ENCODE measurements around the gene ENTPD8.
"Not testable (repeated sequence)": the region's sequence is repeated elsewhere in the genome, so short reads cannot be mapped to it uniquely, and the experiment has no call there.

Gene ENTPD8

GRCh38 chr9:137429546-137429890 lies 11.6 kb downstream of the ENTPD8 start:
- no peak for DNase-seq

DNA sequence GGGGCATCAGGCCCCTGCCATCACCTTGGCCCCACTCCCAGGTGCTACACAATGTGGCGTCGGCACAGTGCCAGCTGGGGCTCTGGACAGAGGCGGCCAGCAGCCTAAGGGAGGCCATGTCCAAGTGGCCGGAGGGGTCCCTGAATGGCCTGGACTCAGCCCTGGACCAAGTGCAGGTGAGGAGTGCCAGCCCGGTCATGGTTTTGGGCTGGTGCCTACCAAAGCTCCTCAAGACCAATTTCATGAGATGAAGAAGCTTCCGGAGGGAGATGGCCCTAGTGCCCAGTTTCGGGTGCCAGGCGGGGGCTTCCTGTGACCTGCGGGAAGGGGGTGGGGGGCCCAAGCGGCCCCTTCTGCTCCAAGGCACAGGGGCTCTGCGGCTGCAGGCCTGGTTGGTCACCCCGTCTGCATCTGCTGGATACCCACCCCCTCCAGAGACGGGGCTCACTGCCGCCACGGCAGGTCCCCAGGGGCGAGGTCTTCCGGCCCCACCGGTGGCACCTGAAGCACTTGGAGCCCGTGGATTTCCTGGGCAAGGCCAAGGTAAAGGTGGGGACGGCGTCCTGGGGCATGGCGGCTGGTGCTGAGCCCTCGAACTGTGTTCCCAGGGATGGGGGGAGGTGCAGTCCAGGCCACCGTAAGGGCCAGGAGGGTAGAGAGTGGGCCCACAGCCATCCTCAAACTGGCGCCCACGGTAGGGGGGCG lies 12.2 kb downstream of the ENTPD8 start:
- no peak for DNase-seq

- DNase-seq = no peak
These were observed 12.9 kb downstream of the ENTPD8 start for GRCh38 chr9:137428311-137428630.

- DNase-seq = no peak
These were observed 13.5 kb downstream of the ENTPD8 start for GRCh38 chr9:137427454-137428310.

GRCh38 chr9:137426018-137426681 lies 15.0 kb downstream of the ENTPD8 start:
- no peak for DNase-seq

GRCh38 chr9:137423514-137424291 lies 17.5 kb downstream of the ENTPD8 start:
- DNase-seq = no peak

DNA sequence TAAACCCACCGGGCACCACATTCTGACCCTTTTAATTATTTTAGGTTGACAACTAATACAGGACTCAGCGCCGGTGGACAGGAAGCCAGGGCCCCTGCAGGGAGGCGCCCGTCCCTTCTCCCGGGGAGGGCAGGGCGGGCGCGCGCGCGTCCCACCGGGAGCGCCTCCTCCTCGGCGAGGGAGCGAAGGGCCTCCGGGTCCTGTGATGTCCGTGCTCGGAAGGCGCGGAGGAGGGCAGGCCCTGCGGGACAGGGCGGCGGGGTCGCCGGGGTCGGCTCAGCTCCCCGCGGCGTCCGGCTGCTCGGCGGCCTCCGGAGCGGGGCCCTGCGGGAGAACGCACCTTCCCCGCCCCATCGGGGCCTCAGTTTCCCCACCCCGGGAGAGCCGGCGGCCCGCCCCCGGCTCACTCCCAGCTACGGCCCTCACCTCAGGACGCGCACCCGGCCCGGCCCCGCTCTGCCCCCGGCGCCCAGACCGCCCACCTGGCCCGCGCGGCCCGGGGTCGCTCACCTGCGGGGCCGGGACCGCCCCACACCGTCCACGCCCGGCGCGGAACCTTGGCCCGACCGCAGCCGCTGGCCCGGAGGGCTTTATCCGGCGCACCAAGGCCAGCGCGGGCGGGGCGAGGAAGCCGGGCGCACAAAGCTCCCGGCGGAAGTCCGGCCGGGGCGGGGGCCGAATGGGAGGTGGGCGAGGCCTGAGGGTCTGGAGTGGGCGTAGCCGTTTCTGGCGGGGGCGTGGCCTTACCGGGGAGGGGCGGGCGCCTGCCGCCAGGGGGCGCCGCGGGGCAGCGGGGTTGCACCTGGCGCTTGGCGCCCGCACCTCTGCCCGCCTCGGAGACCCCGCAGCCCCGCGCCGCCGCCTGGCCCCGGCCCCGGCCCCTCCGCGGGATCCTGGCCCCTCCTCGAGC lies 18.3 kb downstream of the ENTPD8 start, which contains the start of the genes EXD3 and NOXA1:
Gene EXD3 (minus strand): TSS at position 559 of the 910 bp plus-strand sequence. CDS start 27,805 bp downstream, outside the sequence.
Gene NOXA1 (plus strand): TSS at position 790 of the 910 bp plus-strand sequence. CDS start 137 bp downstream, outside the sequence.
- DNase-seq = peak; percentile 79

GRCh38 chr9:137421838-137422603 lies 19.1 kb downstream of the ENTPD8 start:
- DNase-seq = no peak

DNA sequence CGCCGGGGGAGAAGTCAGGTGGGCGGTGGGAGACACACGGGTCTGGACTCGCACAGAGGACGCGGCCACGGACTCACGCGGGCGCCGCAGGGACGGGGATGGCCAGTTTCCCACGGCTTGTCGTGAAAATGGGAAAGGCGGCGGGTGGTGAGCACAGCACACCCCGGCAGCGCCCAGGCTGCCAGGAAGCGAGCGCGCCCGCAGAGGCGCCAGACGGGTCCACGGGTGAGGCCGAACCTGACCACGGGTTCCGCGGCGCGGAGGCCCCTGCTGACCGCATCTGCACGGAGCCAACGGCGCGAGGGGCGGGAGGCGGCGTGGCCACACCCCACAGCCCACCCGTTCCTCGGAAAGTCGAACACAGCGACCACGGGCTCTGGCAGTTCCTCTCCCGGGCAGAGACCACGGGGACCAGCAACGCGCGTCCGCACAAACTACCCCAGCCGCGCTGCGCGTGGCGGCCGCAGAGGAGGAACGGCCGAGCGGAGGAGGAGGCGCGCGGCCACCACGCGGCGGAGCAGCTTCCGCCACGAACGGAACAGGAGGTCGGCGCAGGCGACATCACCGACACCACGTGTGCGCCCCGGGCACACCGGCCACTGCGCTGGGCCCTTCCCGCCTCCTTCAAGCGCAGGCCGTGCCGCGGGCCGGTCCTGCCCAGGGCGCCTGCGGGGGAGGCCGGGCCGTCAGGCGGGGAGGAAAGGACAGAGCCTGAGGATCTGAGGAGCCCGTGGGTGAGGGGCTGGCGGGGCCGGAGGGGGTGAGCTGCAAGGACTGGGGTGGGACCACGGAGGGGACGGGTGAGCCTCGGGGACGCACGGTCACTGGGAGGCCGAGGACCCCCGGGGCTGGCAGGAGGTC lies 23.8 kb downstream of the ENTPD8 start:
- no peak for DNase-seq

DNA sequence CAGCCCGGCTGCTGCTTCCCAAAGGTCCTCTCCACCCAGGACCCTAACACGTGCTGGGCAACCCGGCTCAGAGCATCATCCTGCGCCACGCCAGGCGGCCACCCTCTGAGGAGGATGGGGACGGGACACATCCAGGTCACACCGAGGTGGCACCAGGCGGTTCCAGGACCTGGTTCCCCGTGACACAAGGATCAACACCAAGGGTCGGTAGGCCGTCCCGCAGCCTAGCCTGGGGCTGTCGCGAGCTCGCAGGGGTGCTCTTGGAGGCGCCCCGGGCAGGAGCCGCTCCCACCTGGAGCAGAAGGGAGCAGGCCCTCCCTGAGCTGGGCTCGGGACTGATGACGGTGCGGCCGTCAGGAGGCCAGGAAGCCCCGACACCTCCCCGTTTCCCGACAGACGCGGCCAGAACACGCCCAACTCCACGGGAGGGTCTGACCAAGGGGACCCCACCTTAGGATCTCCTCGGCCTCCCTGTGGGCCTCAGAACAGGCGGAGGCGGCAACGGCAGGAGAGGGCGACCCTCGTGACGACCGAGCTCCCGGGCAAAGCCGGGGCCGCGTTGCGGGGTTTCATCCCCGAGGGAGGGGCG lies 24.5 kb downstream of the ENTPD8 start:
- no peak for DNase-seq

DNA sequence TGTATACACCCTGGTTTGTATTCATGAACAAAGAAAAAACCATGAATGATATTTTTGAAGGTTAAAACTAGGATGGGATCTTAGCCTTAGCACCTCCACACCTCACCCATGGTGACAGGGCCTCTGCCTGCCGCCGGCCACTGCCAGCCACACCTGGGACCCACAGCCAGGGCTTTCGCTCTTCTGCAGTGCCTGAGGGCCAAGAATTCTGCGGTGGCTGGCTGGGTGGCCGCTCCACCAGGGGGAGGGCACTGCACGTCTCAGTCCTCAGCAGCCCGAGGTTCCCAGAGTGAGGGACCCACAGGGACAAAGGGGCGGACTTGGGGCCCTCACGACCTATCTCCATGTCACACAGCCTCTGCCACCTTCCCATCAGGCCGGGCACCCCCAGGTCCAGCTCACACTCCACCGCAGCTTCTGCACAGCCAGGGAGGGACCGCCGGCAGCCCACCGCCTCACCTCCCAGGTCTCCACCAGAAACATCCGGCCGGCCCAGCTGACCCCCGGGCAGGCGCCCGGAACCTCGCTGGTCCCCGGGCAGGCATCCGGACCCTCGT lies 25.1 kb downstream of the ENTPD8 start:
- no peak for DNase-seq

DNA sequence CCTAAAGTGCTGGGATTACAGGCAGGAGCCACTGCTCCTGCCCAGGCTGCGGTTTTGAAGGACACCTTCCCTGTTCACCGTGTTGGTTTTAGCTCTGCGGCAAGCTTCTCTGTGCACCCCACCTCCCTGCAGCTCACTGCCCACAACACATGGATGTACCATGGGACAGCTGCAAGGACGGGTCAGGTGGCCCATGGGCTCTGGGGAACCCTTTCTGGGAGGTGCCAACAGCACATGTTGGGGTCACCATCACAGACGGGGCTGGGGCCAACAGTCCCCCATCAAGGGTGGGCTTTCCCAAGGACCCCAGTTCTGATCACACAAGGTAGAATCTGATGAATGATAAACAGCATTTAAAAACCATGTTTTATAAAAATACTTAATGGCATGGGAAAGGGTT lies 25.7 kb downstream of the ENTPD8 start:
- DNase-seq = no peak

DNA sequence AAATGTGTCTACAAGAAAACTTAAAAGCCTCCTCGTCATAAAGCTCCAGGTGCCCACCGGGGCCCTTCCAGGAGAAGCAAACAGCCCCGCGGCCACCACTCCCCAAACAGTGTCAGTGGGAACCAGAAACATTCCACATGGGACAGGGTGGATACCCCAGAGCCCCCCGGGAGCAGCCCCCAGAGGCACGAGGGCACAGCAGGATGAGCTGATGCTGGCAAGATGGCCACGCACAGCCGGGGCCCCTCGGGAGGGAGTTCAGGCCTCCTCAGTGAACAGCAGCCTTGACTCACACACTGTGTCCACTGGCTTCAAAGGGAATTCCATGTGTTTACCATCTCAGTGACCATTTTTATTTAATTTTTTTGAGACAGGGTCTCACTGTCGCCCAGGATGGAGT lies 28.7 kb downstream of the ENTPD8 start:
- no peak for DNase-seq

DNA sequence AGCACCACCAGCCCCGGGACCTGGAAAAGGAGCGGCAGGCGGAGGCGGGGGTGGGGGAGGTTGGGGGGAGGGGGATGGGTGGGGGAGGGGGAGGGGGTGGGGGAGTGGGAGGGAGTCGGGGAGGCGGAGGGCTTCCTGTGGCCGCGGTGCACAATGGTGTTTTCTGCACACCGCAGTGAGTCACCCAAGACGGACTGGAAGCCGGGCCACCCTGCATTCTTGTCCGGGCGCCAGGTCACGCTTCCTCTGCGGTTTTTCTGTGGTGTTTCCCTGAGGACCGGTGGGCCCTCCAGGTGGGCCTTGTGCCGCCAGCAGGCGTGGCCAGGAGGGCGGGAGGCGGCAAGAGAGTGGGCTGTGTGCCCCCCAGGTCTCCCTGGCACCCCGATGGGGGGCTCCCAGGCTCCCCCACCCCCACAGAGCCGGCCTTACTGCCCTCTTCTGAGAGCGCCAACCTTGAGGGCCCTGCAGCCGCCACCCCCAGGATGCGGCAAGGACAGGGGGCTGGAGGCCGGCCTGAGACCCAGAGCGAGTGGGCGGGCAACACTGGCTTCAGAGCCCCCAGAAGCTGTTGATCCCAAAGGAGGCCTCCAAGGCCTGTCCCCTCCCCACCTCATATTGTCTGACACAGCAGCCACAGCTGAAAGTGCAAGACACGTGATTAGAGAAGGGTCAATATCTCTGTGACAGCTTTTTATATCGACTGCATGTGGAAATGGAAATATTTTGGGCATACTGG lies 29.3 kb downstream of the ENTPD8 start:
- peak; percentile 61 for DNase-seq

DNA sequence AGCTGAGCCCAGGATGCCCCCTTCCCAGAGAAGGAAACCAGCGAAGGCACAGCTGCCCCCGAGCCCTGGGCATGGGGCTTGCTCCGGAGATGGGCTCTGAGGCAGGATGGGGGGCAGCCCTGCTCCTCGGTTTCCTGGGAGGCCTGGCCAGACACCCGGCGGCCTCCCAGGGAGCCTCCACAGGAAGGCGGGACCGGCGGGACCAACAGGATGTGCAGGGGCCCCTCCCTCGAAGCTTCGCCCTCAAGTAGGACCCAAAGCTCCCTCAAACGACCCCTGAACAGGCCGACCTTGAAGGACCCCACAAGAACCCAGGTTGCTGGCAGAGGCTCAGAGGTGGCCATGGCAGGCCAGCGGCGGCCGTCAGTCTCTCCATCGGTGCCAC lies 29.9 kb downstream of the ENTPD8 start:
- DNase-seq = no peak

- no peak for DNase-seq
These were observed 30.3 kb downstream of the ENTPD8 start for GRCh38 chr9:137410891-137411249.

DNA sequence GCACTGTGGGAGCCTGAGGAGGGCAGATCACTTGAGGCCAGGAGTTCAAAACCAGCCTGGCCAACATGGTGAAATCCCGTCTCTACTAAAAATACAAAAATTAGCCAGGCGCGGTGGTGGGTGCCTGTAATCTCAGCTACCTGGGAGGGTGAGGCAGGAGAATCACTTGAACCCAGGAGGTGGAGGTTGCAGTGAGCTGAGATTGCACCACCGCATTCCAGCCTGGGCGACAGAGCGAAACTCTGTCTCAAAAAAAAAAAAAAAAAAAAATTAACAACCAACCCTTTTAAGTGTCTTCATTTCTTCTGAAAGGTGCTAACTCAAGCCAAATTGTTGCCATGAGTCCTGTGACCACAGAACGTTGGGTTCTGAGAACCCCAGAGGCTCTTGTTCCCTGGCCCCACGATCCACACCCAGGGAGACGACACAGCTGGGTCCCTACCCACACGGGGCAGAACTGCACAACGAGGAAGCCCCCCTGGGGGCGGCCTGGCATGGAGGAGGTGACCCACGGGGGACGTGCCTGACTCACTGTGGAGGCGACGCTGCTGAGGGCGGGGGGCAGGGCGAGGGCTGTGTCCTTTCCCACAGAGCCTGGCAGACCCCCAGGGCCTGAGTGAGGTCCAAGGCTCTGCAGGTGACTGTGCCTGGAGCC lies 30.8 kb downstream of the ENTPD8 start:
- DNase-seq = not testable (repeated sequence)

DNA sequence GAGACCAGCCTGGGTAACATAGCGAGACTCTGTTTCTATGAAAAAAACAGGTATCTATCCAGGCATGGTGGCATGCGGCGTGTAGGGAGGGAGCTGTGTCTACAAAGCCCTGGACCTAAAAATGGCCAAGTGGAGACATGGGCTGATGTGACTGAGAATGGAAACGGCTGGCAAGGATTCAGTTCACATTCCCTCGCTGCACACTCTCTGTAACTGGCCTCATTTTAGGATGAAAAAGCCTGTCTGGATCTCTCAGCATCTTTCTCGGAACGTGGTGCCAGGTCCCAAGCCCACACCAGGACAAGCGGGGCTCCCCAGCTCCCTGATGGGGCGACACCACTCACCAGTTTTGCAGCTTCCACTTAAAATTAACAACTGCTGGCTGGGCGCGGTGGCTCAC lies 31.6 kb downstream of the ENTPD8 start:
- no peak for DNase-seq
